ENCODE measurements around the gene MAPK7.
A peak's percentile ranks its signal among the peaks of the same experiment; 100 is the strongest.
"Not testable (repeated sequence)": the region's sequence is repeated elsewhere in the genome, so short reads cannot be mapped to it uniquely, and the experiment has no call there.

MAPK7 gene

GRCh38 chr17:19343256-19343630, 35.1 kb upstream of the MAPK7 start:
- DNase-seq (ENCODE audit: low read depth): no peak

- no peak for DNase-seq (ENCODE audit: low read depth)
Observed at GRCh38 chr17:19343671-19344151, 34.6 kb upstream of the MAPK7 start.

GRCh38 chr17:19344311-19345066, 33.8 kb upstream of the MAPK7 start:
- DNase-seq (ENCODE audit: low read depth): no peak

- DNase-seq (ENCODE audit: low read depth): no peak
Observed at GRCh38 chr17:19345067-19345460, 33.2 kb upstream of the MAPK7 start.

GRCh38 chr17:19345486-19346350, 32.6 kb upstream of the MAPK7 start:
- DNase-seq (ENCODE audit: low read depth): no peak

- DNase-seq (ENCODE audit: low read depth): no peak
Observed at GRCh38 chr17:19346351-19347255, 31.7 kb upstream of the MAPK7 start.

GRCh38 chr17:19347323-19348080, 30.8 kb upstream of the MAPK7 start:
- no peak for DNase-seq (ENCODE audit: low read depth)

- DNase-seq (ENCODE audit: low read depth): no peak
Observed at GRCh38 chr17:19348081-19348650, 30.1 kb upstream of the MAPK7 start.

GRCh38 chr17:19348806-19349205, 29.5 kb upstream of the MAPK7 start:
- no peak for DNase-seq (ENCODE audit: low read depth)

- DNase-seq (ENCODE audit: low read depth): not testable (repeated sequence)
Observed at GRCh38 chr17:19353401-19353800, 24.9 kb upstream of the MAPK7 start.

- no peak for DNase-seq (ENCODE audit: low read depth)
Observed at GRCh38 chr17:19354748-19355147, 23.6 kb upstream of the MAPK7 start.

GRCh38 chr17:19357351-19357750, 20.9 kb upstream of the MAPK7 start:
- DNase-seq (ENCODE audit: low read depth): no peak

GRCh38 chr17:19357761-19358160, 20.5 kb upstream of the MAPK7 start:
- DNase-seq (ENCODE audit: low read depth): no peak

- DNase-seq (ENCODE audit: low read depth): no peak
Observed at GRCh38 chr17:19359151-19359550, 19.1 kb upstream of the MAPK7 start.

- DNase-seq (ENCODE audit: low read depth): no peak
Observed at GRCh38 chr17:19359856-19360255, 18.4 kb upstream of the MAPK7 start.

GRCh38 chr17:19360772-19361171, 17.5 kb upstream of the MAPK7 start:
- DNase-seq (ENCODE audit: low read depth): no peak

- DNase-seq (ENCODE audit: low read depth): no peak
Observed at GRCh38 chr17:19361326-19361725, 17.0 kb upstream of the MAPK7 start.

GRCh38 chr17:19361944-19362276, 16.4 kb upstream of the MAPK7 start:
- DNase-seq (ENCODE audit: low read depth): no peak

- peak; percentile 87 for DNase-seq (ENCODE audit: low read depth)
Observed at GRCh38 chr17:19362277-19363113, 15.8 kb upstream of the MAPK7 start, which contains the start of gene B9D1. B9D1 (minus strand) TSS chr17:19362723; CDS start chr17:19362569, 154 bp downstream.

- DNase-seq (ENCODE audit: low read depth): no peak
Observed at GRCh38 chr17:19363114-19363438, 15.2 kb upstream of the MAPK7 start.

All from stimulated activated CD8-positive, alpha-beta memory T cell treated with anti-CD3 and anti-CD28 coated beads, Interleukin-7, amount 100 ng/mL, for 24 hours (primary cell).